Upper lobe of left lung (tissue), 4 donors: Measurements from ENCODE around the gene ST3GAL6.

ENCODE experiments used
- EP300 ChIP-seq, 4 donors: sonication (generic); formaldehyde crosslinking; IDR thresholded peaks; one replicate each; pipeline ENCODE4 v1.5.1; 2017; ENCODE audit warnings: antibody characterized with exemption in 4 of 4, control low read depth in 2 of 4
- POLR2A ChIP-seq, 4 donors: fragments of 450-650 bp; IDR thresholded peaks; one replicate each; pipeline ENCODE4 v1.5.1; 2016 to 2017; ENCODE audit warnings: antibody characterized with exemption in 4 of 4, mild to moderate bottlenecking in 2 of 4
- POLR2AphosphoS5 ChIP-seq, 2 donors: sonication (generic); formaldehyde crosslinking; IDR thresholded peaks; one replicate each; pipeline ENCODE4 v1.5.1; 2017; ENCODE audit warnings: antibody characterized with exemption in 2 of 2
- TF ChIP-seq, protein P1 (sequence below), 6 experiments: fragments of 450-650 bp in 4 of 6; fragments of 200-600 bp in 2 of 6; sonication (generic) in 2 of 6; IDR thresholded peaks; one replicate each; pipeline ENCODE4 v1.5.1; 2016 to 2019; ENCODE audit warnings: antibody characterized with exemption in 6 of 6

DNA sequence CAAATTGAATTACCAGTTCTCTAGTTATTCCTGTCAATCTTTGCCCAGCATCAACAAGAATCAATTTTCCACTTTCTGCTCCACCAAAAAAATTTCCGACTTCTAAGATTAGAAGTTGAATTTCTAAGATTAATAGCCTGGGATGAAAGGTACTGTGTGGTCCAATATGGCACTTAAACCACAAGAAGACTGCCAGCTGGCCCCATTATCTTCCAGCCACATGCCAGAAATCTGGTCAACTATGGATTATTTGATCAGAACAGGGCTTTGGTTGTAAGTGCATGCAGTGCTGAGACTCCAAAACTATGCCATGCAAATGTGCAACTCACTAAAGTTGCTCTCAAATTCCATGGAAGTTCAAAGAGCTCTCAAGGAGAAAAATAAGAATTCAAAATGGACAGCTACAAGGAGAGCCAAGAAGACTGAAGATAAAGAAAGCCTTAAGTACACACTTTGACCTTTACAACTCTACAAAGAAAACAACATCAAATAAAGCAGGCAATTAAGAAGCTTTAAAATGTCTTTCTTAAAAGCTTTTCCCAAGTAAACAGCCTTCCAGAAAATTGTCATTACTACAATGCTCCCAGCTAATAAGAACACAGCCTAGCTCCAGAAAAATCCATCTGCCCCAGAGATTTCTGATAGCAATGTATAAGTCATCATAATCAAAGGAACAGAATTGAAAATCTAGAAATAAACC is 64.2 kb downstream of the ST3GAL6 start:
- TF ChIP-seq POLR2A (IDR thresholded peaks at IDR 0.05) (no peak), POLR2AphosphoS5 (IDR thresholded peaks at IDR 0.05) (no peak), EP300 (IDR thresholded peaks at IDR 0.05) (no peak)
- TF ChIP-seq, protein P1, sequence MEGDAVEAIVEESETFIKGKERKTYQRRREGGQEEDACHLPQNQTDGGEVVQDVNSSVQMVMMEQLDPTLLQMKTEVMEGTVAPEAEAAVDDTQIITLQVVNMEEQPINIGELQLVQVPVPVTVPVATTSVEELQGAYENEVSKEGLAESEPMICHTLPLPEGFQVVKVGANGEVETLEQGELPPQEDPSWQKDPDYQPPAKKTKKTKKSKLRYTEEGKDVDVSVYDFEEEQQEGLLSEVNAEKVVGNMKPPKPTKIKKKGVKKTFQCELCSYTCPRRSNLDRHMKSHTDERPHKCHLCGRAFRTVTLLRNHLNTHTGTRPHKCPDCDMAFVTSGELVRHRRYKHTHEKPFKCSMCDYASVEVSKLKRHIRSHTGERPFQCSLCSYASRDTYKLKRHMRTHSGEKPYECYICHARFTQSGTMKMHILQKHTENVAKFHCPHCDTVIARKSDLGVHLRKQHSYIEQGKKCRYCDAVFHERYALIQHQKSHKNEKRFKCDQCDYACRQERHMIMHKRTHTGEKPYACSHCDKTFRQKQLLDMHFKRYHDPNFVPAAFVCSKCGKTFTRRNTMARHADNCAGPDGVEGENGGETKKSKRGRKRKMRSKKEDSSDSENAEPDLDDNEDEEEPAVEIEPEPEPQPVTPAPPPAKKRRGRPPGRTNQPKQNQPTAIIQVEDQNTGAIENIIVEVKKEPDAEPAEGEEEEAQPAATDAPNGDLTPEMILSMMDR (IDR thresholded peaks at IDR 0.05), result no peak
